ENCODE measurements around the gene SLC17A4. TPM values are rescaled to one million over a fixed set of nuclear protein-coding genes. Genes with fewer than 3 reads are reported as not detected.

The SLC17A4 gene
- total RNA-seq, 4 donors from 2014 or later, result not detected

GRCh38 chr6:25757936-25758642 lies 3.5 kb downstream of the SLC17A4 start:
- H3K27me3 ChIP-seq, result no peaks in the 10 kb centered on the region
- intact Hi-C loops (cut with DNase I), result no loop called here
- no peaks in the 10 kb centered on the region for H3K9me3 ChIP-seq
- TF ChIP-seq CTCF (IDR thresholded peaks at IDR 0.05) (no peak), POLR2A (IDR thresholded peaks at IDR 0.05) (no peak)
- H3K36me3 ChIP-seq, result no peaks in the 10 kb centered on the region
- no peak for DNase-seq
- H3K4me3 ChIP-seq (replicated peaks in 1 of 3), result no peak overlapping the region
- 88 to 90% methylated on average over 6 of the region's 6 CpGs for WGBS, 2 donors
- no peak overlapping the region for H3K27ac ChIP-seq
- H3K4me1 ChIP-seq, result no peaks in the 10 kb centered on the region

- Histone ChIP-seq H3K36me3 (no peaks in the 10 kb centered on the region), H3K27me3 (no peaks in the 10 kb centered on the region), H3K4me1 (no peaks in the 10 kb centered on the region), H3K27ac (no peak overlapping the region), H3K9me3 (no peaks in the 10 kb centered on the region), H3K4me3 (replicated peaks in 1 of 3) (no peak overlapping the region)
- 84 to 100% methylated on average over 2 of the region's 2 CpGs for WGBS, 2 donors
- no peak for DNase-seq
- no peak for TF ChIP-seq CTCF (IDR thresholded peaks at IDR 0.05)
- no peak for TF ChIP-seq POLR2A (IDR thresholded peaks at IDR 0.05)
- intact Hi-C loops (cut with DNase I), result no loop called here
Measured at GRCh38 chr6:25764611-25765010, 10.1 kb downstream of the SLC17A4 start.

GRCh38 chr6:25768566-25768965 lies 14.0 kb downstream of the SLC17A4 start:
- 83 to 85% methylated on average over 1 of the region's 1 CpG for WGBS, 2 donors
- TF ChIP-seq CTCF (IDR thresholded peaks at IDR 0.05), result no peak
- TF ChIP-seq POLR2A (IDR thresholded peaks at IDR 0.05), result no peak

GRCh38 chr6:25769983-25770382 lies 15.4 kb downstream of the SLC17A4 start:
- Histone ChIP-seq H3K9me3 (no peaks in the 10 kb centered on the region), H3K27ac (no peak overlapping the region), H3K27me3 (no peaks in the 10 kb centered on the region), H3K4me3 (replicated peaks in 1 of 3) (no peak overlapping the region), H3K36me3 (no peaks in the 10 kb centered on the region), H3K4me1 (no peaks in the 10 kb centered on the region)
- WGBS, 2 donors, result 82 to 92% methylated on average over 2 of the region's 2 CpGs
- TF ChIP-seq POLR2A (IDR thresholded peaks at IDR 0.05) (no peak), CTCF (IDR thresholded peaks at IDR 0.05) (no peak)
- intact Hi-C loops (cut with DNase I), result no loop called here
- DNase-seq, result no peak

More at GRCh38 chr6:25768566-25768965, 14.0 kb downstream of the SLC17A4 start:
- Histone ChIP-seq H3K27ac (no peak overlapping the region), H3K4me1 (no peaks in the 10 kb centered on the region), H3K4me3 (replicated peaks in 1 of 3) (no peak overlapping the region), H3K27me3 (no peaks in the 10 kb centered on the region), H3K9me3 (no peaks in the 10 kb centered on the region), H3K36me3 (no peaks in the 10 kb centered on the region)
- DNase-seq, result no peak
- intact Hi-C loops (cut with DNase I), result no loop called here

- Histone ChIP-seq H3K9me3 (no peaks in the 10 kb centered on the region), H3K4me1 (no peaks in the 10 kb centered on the region), H3K4me3 (replicated peaks in 1 of 3) (no peak overlapping the region), H3K36me3 (no peaks in the 10 kb centered on the region), H3K27me3 (no peaks in the 10 kb centered on the region), H3K27ac (no peak overlapping the region)
- 36 to 49% methylated on average over 2 of the region's 2 CpGs for WGBS, 2 donors
- intact Hi-C loops (cut with DNase I), result no loop called here
- DNase-seq, result no peak
- TF ChIP-seq CTCF (IDR thresholded peaks at IDR 0.05) (no peak), POLR2A (IDR thresholded peaks at IDR 0.05) (no peak)
Measured at GRCh38 chr6:25774120-25774715, 19.7 kb downstream of the SLC17A4 start.

Measured in thyroid gland (tissue), 4 donors.